IMR-90 (cell line): ENCODE measurements around the gene COQ2. TPM values are rescaled to one million over a fixed set of nuclear protein-coding genes. Genes with fewer than 3 reads are reported as not detected.

Source experiments
- ATAC-seq: fragments of 200-7000 bp; cut with Tn5 transposase; 2 replicates; pipeline ENCODE4 v1.9.1; 2020; ENCODE audit warnings: low read depth, mild to moderate bottlenecking, moderate library complexity
- BruUV-seq: library from RNA; stranded (reverse); fragments of 400-500 nt; replicated peaks from 2 replicates; lab custom pipeline; 2021; lab: Mats Ljungman, UMichigan
- CTCF ChIA-PET: fragments of 300-600 bp; formaldehyde crosslinking; extraction: SDS; loops from one replicate; lab custom pipeline; 2021; ENCODE audit warnings: antibody characterized with exemption; lab: Yijun Ruan, JAX
- POLR2A ChIA-PET: fragments of 300-600 bp; sonication (Branson Sonifier 250); formaldehyde crosslinking; loops from one replicate; lab custom pipeline; 2022; ENCODE audit warnings: antibody characterized with exemption; ENCODE audit not compliant: unreplicated experiment; lab: Charles Lee
- DNase-seq: peaks from one replicate; pipeline ENCODE4 v3.0.0; 2013
- H2AFZ ChIP-seq: replicated peaks from 2 replicates; pipeline ENCODE3; 2013; ENCODE audit warnings: low read length, mild to moderate bottlenecking; ENCODE audit not compliant: poor library complexity
- H2AK5ac ChIP-seq: 2 replicates; pipeline ENCODE4 v1.6.1; 2013; ENCODE audit warnings: low read depth, low read length, inconsistent platforms
- H2AK9ac ChIP-seq: replicated peaks from 2 replicates; pipeline ENCODE3; 2013; ENCODE audit warnings: mild to moderate bottlenecking, low read depth, low read length, moderate library complexity; ENCODE audit not compliant: poor library complexity
- H2BK120ac ChIP-seq: 2 replicates; pipeline ENCODE4 v1.6.1; 2013; ENCODE audit warnings: low read depth, low read length, inconsistent platforms
- H2BK15ac ChIP-seq: 3 replicates; pipeline ENCODE4 v1.6.1; 2013; ENCODE audit warnings: low read depth, low read length, inconsistent platforms
- H2BK20ac ChIP-seq: 2 replicates; pipeline ENCODE4 v1.6.1; 2013; ENCODE audit warnings: low read depth, mild to moderate bottlenecking, inconsistent platforms, low read length, moderate library complexity
- H2BK5ac ChIP-seq: 2 replicates; pipeline ENCODE4 v1.6.1; 2013; ENCODE audit warnings: mild to moderate bottlenecking, low read depth, low read length, inconsistent platforms; ENCODE audit not compliant: poor library complexity, severe bottlenecking
- H3K14ac ChIP-seq: replicated peaks from 2 replicates; pipeline ENCODE4 v1.6.1; 2013; ENCODE audit warnings: low read depth, low read length, inconsistent platforms
- H3K18ac ChIP-seq: 2 replicates; pipeline ENCODE4 v1.6.1; 2013; ENCODE audit warnings: low read depth, low read length, control low read depth
- H3K23ac ChIP-seq: 2 replicates; pipeline ENCODE4 v1.6.1; 2013; ENCODE audit warnings: low read depth, low read length, inconsistent platforms
- H3K27ac ChIP-seq: 2 replicates; pipeline ENCODE4 v1.5.1; 2013; ENCODE audit warnings: mild to moderate bottlenecking, control low read depth, low read length; ENCODE audit not compliant: insufficient read depth
- H3K27me3 ChIP-seq: 2 replicates; pipeline ENCODE4 v1.6.1; 2013; ENCODE audit warnings: low read length; ENCODE audit not compliant: control insufficient read depth, insufficient read depth
- H3K36me3 ChIP-seq: 2 replicates; pipeline ENCODE4 v1.6.1; 2013; ENCODE audit warnings: low read length, mixed read lengths; ENCODE audit not compliant: control insufficient read depth, insufficient read depth
- H3K4ac ChIP-seq: 2 replicates; pipeline ENCODE4 v1.6.1; 2013; ENCODE audit warnings: low read depth, low read length, inconsistent platforms
- H3K4me1 ChIP-seq: 2 replicates; pipeline ENCODE4 v1.6.1; 2013; ENCODE audit warnings: low read length, mixed read lengths; ENCODE audit not compliant: control insufficient read depth, insufficient read depth
- H3K4me2 ChIP-seq: 2 replicates; pipeline ENCODE4 v1.6.1; 2013; ENCODE audit warnings: low read depth, mild to moderate bottlenecking, control low read depth, low read length, moderate library complexity
- H3K4me3 ChIP-seq: 2 replicates; pipeline ENCODE4 v1.5.1; 2013; ENCODE audit warnings: low read depth, mild to moderate bottlenecking, control low read depth, low read length, moderate library complexity; ENCODE audit not compliant: insufficient read depth
- H3K56ac ChIP-seq: 2 replicates; pipeline ENCODE4 v1.6.1; 2013; ENCODE audit warnings: low read length, inconsistent platforms; ENCODE audit not compliant: insufficient read depth; ENCODE audit errors: extremely low read depth
- H3K79me1 ChIP-seq, 2 experiments: 2 replicates each; pipeline ENCODE4 v1.6.1; 2013; ENCODE audit warnings: low read length in 2 of 2, inconsistent platforms in 1 of 2, low read depth in 1 of 2
- H3K9ac ChIP-seq: 2 replicates; pipeline ENCODE4 v1.6.1; 2013; ENCODE audit warnings: low read depth, low read length, control low read depth
- H3K9me1 ChIP-seq: 2 replicates; pipeline ENCODE4 v1.6.1; 2013; ENCODE audit warnings: low read length, inconsistent platforms; ENCODE audit not compliant: insufficient read depth
- H3K9me3 ChIP-seq: 2 replicates; pipeline ENCODE4 v1.6.1; 2013; ENCODE audit warnings: low read length; ENCODE audit not compliant: control insufficient read depth, insufficient read depth
- H4K20me1 ChIP-seq: 2 replicates; pipeline ENCODE4 v1.6.1; 2013; ENCODE audit warnings: low read length, inconsistent platforms; ENCODE audit not compliant: insufficient read depth
- H4K5ac ChIP-seq: 2 replicates; pipeline ENCODE4 v1.6.1; 2013; ENCODE audit warnings: mild to moderate bottlenecking, low read depth, low read length, control low read depth
- H4K8ac ChIP-seq, 2 experiments: 2 replicates each; pipeline ENCODE4 v1.6.1; 2013; ENCODE audit warnings: low read depth in 2 of 2, low read length in 2 of 2, control low read depth in 1 of 2, inconsistent platforms in 1 of 2
- H4K91ac ChIP-seq: 2 replicates; pipeline ENCODE4 v1.6.1; 2013; ENCODE audit warnings: low read depth, low read length, inconsistent platforms; ENCODE audit not compliant: insufficient read depth
- BHLHE40 ChIP-seq: fragments of 150-350 bp; IDR thresholded peaks from 2 replicates; pipeline ENCODE4 v1.6.1; 2016; ENCODE audit warnings: mild to moderate bottlenecking, low read depth, low read length
- CHD1 ChIP-seq: IDR thresholded peaks from 2 replicates; pipeline ENCODE4 v1.6.1; 2012; ENCODE audit warnings: low read depth, low read length, improper control_type of control experiment
- MAFK ChIP-seq: IDR thresholded peaks from 2 replicates; pipeline ENCODE4 v1.6.1; 2012; ENCODE audit warnings: low read depth, low read length, improper control_type of control experiment
- MAZ ChIP-seq: IDR thresholded peaks from 2 replicates; pipeline ENCODE4 v1.6.1; 2012; ENCODE audit warnings: low read depth, mild to moderate bottlenecking, low read length, improper control_type of control experiment, moderate library complexity, borderline replicate concordance
- POLR2A ChIP-seq: IDR thresholded peaks from 2 replicates; pipeline ENCODE4 v1.6.1; 2012; ENCODE audit warnings: mild to moderate bottlenecking, low read depth, low read length
- RAD21 ChIP-seq: IDR thresholded peaks from 2 replicates; pipeline ENCODE4 v1.6.1; 2012; ENCODE audit warnings: low read length, improper control_type of control experiment
- RCOR1 ChIP-seq: IDR thresholded peaks from 2 replicates; pipeline ENCODE4 v1.6.1; 2012; ENCODE audit warnings: mild to moderate bottlenecking, low read length, improper control_type of control experiment; ENCODE audit not compliant: insufficient replicate concordance
- RFX5 ChIP-seq: IDR thresholded peaks from 2 replicates; pipeline ENCODE4 v1.8.0; 2012; ENCODE audit warnings: low read depth, mild to moderate bottlenecking, low read length, moderate library complexity
- SMC3 ChIP-seq: fragments of 150-350 bp; IDR thresholded peaks from 2 replicates; pipeline ENCODE4 v1.6.1; 2016; ENCODE audit warnings: low read depth, mild to moderate bottlenecking, antibody characterized with exemption, low read length, moderate library complexity
- WGBS, 2 experiments: methylation state at CpG; one replicate each; pipeline versions ENCODE4 v1.1.5 to v1.1.7; 2013; ENCODE audit warnings: missing lambda C conversion rate in 2 of 2; ENCODE audit not compliant: insufficient read length in 1 of 2; ENCODE audit errors: extremely low coverage in 2 of 2; 5-methylcytosine and 5-hydroxymethylcytosine counted together
- dilution Hi-C: fragments of 300-500 bp; cut with HindIII; formaldehyde crosslinking; loops from one replicate; pipeline ENCODE4 v1.14.3; 2018; ENCODE audit warnings: low sequenced_read_pairs; ENCODE audit not compliant: unreplicated experiment
- in situ Hi-C: fragments of 300-500 bp; cut with MboI; formaldehyde crosslinking; loops from 3 replicates; pipeline ENCODE4 v1.14.3; 2019; ENCODE audit warnings: low sequenced_read_pairs, inconsistent platforms, mixed read lengths
- intact Hi-C: fragments of 100-400 bp; cut with micrococcal nuclease; formaldehyde crosslinking; loops from 2 replicates; pipeline ENCODE4 v1.10.0; 2022
- polyA plus RNA-seq, 3 experiments: library from polyadenylated mRNA; depleted of rRNA; stranded (reverse); fragments of >200 nt; gene quantifications; 2 replicates each; pipeline ENCODE4 v1.2.3, GENCODE V29; 2012; ENCODE audit warnings: low replicate concordance in 1 of 3
- total RNA-seq: library from RNA; depleted of rRNA; stranded (reverse); fragments of >200 nt; gene quantifications from 2 replicates; pipeline ENCODE4 v1.2.3, GENCODE V29; 2012
- TF ChIP-seq, protein P1 (sequence below): conservative IDR thresholded peaks from 2 replicates; pipeline ENCODE4 v1.5.1; 2012; ENCODE audit warnings: mild to moderate bottlenecking, low read depth, low read length, improper control_type of control experiment

Gene COQ2
- total and polyA plus RNA-seq, 2 of the 4 experiments (the other 2 are of a cell fraction) = 7.3 to 7.4 TPM

DNA sequence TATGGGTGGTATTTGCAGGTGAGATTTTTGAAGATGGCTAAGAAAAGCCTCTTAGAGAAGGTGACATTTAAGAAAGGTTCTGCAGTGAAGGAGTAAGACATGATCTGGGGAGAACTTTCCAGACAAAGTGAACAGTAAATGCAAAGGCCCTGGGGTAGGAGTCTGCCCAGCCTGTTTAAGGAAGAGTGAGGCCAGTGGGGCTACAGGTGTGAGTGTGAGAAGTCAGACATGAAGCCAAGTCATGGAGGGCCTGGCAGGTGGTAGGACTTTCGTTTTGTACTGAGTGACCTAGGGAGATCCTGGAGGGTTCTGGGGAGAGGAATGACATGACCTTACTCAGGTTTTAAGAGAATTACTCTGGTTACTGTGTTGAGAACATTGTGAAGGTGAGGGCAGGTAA, 21.5 kb downstream of the COQ2 start:
- Histone ChIP-seq H4K20me1 (no peaks in the 10 kb centered on the region), H3K9me3 (no peaks in the 10 kb centered on the region), H2AFZ (no peak overlapping the region), H2BK120ac (no peak overlapping the region), H3K56ac (no peak overlapping the region), H3K4ac (no peak overlapping the region), H2BK15ac (no peak overlapping the region), H3K79me1 (no peaks in the 10 kb centered on the region), H3K36me3 (peaks cover 3% of the 10 kb centered on the region; the same call in 1 of the 2 replicates), H2BK5ac (no peak overlapping the region), H3K14ac (no peak overlapping the region), H3K4me1 (peaks cover under 1% of the 10 kb centered on the region; the same call in 1 of the 2 replicates), H2BK20ac (no peak overlapping the region), H3K18ac (no peak overlapping the region), H3K4me3 (no peak overlapping the region), H4K5ac (no peak overlapping the region), H4K8ac (no peak overlapping the region), H2AK5ac (no peak overlapping the region), H4K91ac (no peak overlapping the region), H3K27me3 (no peaks in the 10 kb centered on the region), H3K4me2 (no peak overlapping the region), H3K27ac (no peak overlapping the region), H3K9me1 (peaks cover 3% of the 10 kb centered on the region), H2AK9ac (no peak overlapping the region), H3K23ac (no peak overlapping the region), H3K9ac (no peak overlapping the region)
- no CpG with 5 or more reads among the region's 1 CpG for WGBS, 2 experiments
- ChIA-PET CTCF (no interaction called here), POLR2A (no interaction called here)
- intact Hi-C loops (loop anchor here (5.0 kb wide), 1 partner anchor 801 kb away; no protein-coding TSS in a partner anchor), dilution Hi-C loops (no loop called here), in situ Hi-C loops (loop anchor here (10.0 kb wide), 1 partner anchor 818 kb away; no protein-coding TSS in a partner anchor)
- ATAC-seq (no peak), DNase-seq (no peak)
- no peak for TF ChIP-seq MAZ
- TF ChIP-seq CHD1 = no peak
- TF ChIP-seq RAD21 = no peak
- TF ChIP-seq RFX5 = no peak
- TF ChIP-seq BHLHE40 = no peak
- TF ChIP-seq SMC3 = no peak
- TF ChIP-seq RCOR1 = no peak
- TF ChIP-seq MAFK = no peak
- no peak for TF ChIP-seq POLR2A
- TF ChIP-seq, protein P1, sequence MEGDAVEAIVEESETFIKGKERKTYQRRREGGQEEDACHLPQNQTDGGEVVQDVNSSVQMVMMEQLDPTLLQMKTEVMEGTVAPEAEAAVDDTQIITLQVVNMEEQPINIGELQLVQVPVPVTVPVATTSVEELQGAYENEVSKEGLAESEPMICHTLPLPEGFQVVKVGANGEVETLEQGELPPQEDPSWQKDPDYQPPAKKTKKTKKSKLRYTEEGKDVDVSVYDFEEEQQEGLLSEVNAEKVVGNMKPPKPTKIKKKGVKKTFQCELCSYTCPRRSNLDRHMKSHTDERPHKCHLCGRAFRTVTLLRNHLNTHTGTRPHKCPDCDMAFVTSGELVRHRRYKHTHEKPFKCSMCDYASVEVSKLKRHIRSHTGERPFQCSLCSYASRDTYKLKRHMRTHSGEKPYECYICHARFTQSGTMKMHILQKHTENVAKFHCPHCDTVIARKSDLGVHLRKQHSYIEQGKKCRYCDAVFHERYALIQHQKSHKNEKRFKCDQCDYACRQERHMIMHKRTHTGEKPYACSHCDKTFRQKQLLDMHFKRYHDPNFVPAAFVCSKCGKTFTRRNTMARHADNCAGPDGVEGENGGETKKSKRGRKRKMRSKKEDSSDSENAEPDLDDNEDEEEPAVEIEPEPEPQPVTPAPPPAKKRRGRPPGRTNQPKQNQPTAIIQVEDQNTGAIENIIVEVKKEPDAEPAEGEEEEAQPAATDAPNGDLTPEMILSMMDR = no peak
- BruUV-seq = no TSS peak
